ENCODE results near the gene IFNL2.

- TF ChIP-seq POLR2A (IDR thresholded peaks at IDR 0.05): no peak
- TF ChIP-seq CTCF (IDR thresholded peaks at IDR 0.05): no peak
Measured at GRCh38 chr19:39315933-39316332, 47.7 kb downstream of the IFNL2 start.
